ENCODE measurements around the gene BDH1.
"Not testable (repeated sequence)": the region's sequence is repeated elsewhere in the genome, so short reads cannot be mapped to it uniquely, and the experiment has no call there.

Gene BDH1

DNA sequence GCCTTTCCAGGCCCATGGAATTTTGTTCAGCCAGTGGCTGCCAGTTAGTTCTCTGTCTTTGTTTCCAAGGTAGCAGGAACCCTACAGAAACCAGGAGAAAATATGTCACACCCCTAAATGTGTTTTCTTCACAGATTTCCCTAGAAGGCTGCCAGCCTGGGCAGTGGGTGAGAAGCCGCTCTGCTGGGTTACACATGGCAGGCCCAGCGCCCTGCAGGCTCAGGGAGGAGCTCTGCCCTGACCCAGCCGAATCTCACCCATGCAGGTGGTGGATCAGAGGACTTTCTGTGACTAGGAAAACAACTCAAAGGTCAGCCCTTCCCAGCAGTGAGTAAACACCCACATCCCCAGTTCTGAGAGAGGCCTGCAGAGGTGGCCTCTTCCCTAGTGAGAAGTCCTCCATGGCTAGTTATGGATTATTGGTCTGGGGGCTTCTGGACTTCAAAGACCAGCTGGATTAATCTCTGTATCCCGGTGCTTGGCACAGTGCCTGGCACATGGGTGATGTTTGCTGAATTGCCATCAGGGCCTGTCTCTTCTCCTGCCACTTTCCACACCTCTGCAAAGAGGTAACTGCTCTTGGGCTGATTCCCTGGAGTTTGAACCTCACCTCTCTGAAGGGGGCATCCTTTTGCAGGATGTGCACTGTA, 34.7 kb upstream of the BDH1 start:
- TF ChIP-seq MYC (IDR thresholded peaks at IDR 0.05; ENCODE audit: low read depth, low read length) (no peak), CTCF (IDR thresholded peaks at IDR 0.05; ENCODE audit: low read depth, low read length) (no peak), POLR2A (IDR thresholded peaks at IDR 0.05; ENCODE audit: extremely low read depth, insufficient read length) (no peak)
- TF ChIP-seq, protein P1, sequence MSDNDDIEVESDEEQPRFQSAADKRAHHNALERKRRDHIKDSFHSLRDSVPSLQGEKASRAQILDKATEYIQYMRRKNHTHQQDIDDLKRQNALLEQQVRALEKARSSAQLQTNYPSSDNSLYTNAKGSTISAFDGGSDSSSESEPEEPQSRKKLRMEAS (IDR thresholded peaks at IDR 0.05; ENCODE audit: low read depth, low read length), result no peak
- no peak for DNase-seq (ENCODE audit: low read depth)
- H3K4me3 ChIP-seq (ENCODE audit: low read depth, low read length), result no peak overlapping the region

DNA sequence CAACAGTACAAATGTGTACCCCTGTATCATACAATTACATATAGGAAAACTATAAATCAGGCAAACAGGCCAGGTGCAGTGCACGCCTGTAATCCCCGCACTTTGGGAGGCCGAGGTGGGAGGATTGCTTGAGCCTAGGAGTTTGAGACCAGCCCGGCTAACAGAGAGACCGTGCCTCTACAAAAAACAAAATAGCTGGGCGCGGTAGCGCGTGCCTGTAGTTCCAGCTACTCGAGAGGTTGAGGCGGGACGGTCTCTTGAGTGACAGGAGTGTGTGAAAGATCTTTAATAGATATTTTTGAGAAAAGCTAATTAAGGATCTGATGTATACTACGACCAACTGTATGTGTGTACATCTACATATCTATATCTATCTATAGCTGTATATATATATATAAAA, 33.8 kb upstream of the BDH1 start:
- DNase-seq (ENCODE audit: low read depth), result no peak
- TF ChIP-seq, protein P1 (IDR thresholded peaks at IDR 0.05; ENCODE audit: low read depth, low read length), result no peak
- TF ChIP-seq CTCF (IDR thresholded peaks at IDR 0.05; ENCODE audit: low read depth, low read length), result no peak
- no peak for TF ChIP-seq MYC (IDR thresholded peaks at IDR 0.05; ENCODE audit: low read depth, low read length)
- TF ChIP-seq POLR2A (IDR thresholded peaks at IDR 0.05; ENCODE audit: extremely low read depth, insufficient read length), result no peak
- H3K4me3 ChIP-seq (ENCODE audit: low read depth, low read length), result no peak overlapping the region

DNA sequence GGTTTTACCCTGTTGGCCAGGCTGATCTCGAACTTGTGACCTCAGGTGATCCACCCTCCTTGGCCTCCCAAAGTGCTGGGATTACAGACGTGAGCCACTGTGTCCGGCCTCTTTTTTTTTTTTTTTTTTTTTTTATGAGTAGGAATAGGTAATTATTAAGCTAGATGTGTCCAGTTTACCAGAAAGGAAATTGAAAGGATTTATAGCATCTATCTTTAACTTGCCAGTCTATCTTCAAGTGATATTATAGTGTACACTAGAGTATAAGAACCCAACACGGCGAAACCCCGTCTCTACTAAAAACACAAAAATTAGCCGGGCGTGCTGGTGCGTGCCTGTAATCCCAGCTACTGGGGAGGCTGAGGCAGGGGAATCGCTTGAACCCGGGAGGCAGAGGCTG, 31.0 kb upstream of the BDH1 start:
- H3K4me3 ChIP-seq (ENCODE audit: low read depth, low read length); DNase-seq (ENCODE audit: low read depth): not testable (repeated sequence)

GRCh38 chr3:197586181-197586580, 30.4 kb upstream of the BDH1 start:
- no peak for TF ChIP-seq MYC (IDR thresholded peaks at IDR 0.05; ENCODE audit: low read depth, low read length)
- no peak for TF ChIP-seq POLR2A (IDR thresholded peaks at IDR 0.05; ENCODE audit: extremely low read depth, insufficient read length)
- TF ChIP-seq, protein P1 (IDR thresholded peaks at IDR 0.05; ENCODE audit: low read depth, low read length), result no peak
- no peak for TF ChIP-seq CTCF (IDR thresholded peaks at IDR 0.05; ENCODE audit: low read depth, low read length)
- DNase-seq (ENCODE audit: low read depth), result no peak
- H3K4me3 ChIP-seq (ENCODE audit: low read depth, low read length), result no peak overlapping the region

- TF ChIP-seq, protein P1 (IDR thresholded peaks at IDR 0.05; ENCODE audit: low read depth, low read length), result no peak
- TF ChIP-seq MYC (IDR thresholded peaks at IDR 0.05; ENCODE audit: low read depth, low read length) (no peak), POLR2A (IDR thresholded peaks at IDR 0.05; ENCODE audit: extremely low read depth, insufficient read length) (no peak), CTCF (IDR thresholded peaks at IDR 0.05; ENCODE audit: low read depth, low read length) (no peak)
- H3K4me3 ChIP-seq (ENCODE audit: low read depth, low read length), result no peak overlapping the region
- no peak for DNase-seq (ENCODE audit: low read depth)
These were observed 29.0 kb upstream of the BDH1 start for GRCh38 chr3:197584733-197585132.

GRCh38 chr3:197583371-197583770, 27.6 kb upstream of the BDH1 start:
- TF ChIP-seq, protein P1 (IDR thresholded peaks at IDR 0.05; ENCODE audit: low read depth, low read length), result no peak
- TF ChIP-seq CTCF (IDR thresholded peaks at IDR 0.05; ENCODE audit: low read depth, low read length) (no peak), MYC (IDR thresholded peaks at IDR 0.05; ENCODE audit: low read depth, low read length) (no peak), POLR2A (IDR thresholded peaks at IDR 0.05; ENCODE audit: extremely low read depth, insufficient read length) (no peak)
- no peak for DNase-seq (ENCODE audit: low read depth)

More at GRCh38 chr3:197583371-197583770, 27.6 kb upstream of the BDH1 start:
- H3K4me3 ChIP-seq (ENCODE audit: low read depth, low read length), result no peak overlapping the region
